T-helper 22 cell (primary cell): ENCODE data around the gene ALKBH7.
A peak's percentile ranks its signal among the peaks of the same experiment; 100 is the strongest.
"Not testable (repeated sequence)": the region's sequence is repeated elsewhere in the genome, so short reads cannot be mapped to it uniquely, and the experiment has no call there.

Source experiments
- DNase-seq: peaks from one replicate; pipeline ENCODE4 v3.0.0-alpha.2; 2020; ENCODE audit warnings: low read depth

The ALKBH7 gene, protein sequence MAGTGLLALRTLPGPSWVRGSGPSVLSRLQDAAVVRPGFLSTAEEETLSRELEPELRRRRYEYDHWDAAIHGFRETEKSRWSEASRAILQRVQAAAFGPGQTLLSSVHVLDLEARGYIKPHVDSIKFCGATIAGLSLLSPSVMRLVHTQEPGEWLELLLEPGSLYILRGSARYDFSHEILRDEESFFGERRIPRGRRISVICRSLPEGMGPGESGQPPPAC

DNA sequence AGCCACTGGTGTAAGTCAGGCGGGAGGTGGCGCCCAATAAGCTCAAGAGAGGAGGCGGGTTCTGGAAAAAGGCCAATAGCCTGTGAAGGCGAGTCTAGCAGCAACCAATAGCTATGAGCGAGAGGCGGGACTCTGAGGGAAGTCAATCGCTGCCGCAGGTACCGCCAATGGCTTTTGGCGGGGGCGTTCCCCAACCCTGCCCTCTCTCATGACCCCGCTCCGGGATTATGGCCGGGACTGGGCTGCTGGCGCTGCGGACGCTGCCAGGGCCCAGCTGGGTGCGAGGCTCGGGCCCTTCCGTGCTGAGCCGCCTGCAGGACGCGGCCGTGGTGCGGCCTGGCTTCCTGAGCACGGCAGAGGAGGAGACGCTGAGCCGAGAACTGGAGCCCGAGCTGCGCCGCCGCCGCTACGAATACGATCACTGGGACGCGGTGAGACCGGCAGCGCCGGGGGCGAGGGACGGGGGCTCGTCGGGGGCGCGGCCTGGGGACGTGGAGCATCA is at the start of gene ALKBH7:
Gene ALKBH7, plus strand, starts transcription at position 201 of the 502 bp plus-strand sequence. Its CDS starts 27 bp downstream, at position 228.
- peak; percentile 97 for DNase-seq

DNA sequence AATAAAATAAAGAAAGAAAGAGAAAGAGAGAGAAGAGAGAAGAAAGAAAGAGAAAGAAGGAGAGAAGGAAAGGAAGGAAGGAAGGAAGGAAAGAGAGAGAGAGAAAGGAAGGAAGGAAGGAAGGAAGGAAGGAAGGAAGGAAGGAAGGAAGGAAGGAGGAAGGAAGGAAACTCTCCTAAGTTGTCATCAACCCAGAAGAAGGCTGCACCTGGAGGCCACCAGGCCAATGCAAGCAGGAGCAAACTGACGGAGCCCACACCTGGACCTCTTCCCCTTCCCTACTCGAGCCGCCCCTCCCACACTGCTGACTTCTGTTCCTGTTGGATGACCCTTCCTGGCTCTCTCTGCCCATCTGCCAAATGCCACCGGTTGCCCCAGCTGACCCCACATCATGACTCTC is 47.8 kb upstream of the ALKBH7 start:
- DNase-seq, result no peak

DNA sequence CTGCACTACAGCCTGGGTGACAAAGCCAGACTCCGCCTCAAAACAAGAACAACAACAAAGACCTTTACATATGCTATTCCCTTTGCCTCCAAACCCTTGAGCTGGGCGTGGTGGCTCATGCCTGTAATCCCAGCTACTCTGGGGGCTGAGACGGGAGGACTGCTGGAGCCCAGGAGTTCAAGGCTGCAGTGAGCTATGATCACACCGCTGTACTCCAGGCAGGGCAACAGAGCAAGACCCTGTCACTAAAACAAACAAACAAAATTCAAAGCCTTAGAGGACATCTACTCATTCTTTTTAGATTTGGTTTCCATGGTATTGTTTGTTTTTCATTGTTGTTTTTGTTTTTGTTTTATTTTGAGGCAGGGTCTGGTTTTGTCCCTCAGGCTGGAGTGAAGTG is 47.0 kb upstream of the ALKBH7 start:
- no peak for DNase-seq

DNA sequence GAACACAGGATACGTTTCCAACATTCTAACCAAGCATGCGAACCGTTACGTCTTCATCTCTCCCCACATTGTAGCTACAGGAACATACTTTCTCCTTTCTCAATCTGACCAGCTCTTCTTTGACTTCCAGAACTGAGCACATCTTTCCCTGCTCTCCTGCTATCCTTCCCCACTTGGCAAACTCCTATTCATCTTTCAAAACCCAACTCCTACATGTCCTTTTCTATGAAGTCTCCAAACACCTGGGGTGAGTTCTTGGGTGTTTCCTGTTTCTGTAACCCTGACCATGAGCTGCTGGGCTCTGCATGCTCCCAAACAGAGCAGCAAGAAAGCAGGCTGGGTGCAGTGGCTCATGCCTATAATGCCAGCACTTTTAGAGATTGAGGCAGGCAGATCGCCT is 45.8 kb upstream of the ALKBH7 start:
- no peak for DNase-seq

DNA sequence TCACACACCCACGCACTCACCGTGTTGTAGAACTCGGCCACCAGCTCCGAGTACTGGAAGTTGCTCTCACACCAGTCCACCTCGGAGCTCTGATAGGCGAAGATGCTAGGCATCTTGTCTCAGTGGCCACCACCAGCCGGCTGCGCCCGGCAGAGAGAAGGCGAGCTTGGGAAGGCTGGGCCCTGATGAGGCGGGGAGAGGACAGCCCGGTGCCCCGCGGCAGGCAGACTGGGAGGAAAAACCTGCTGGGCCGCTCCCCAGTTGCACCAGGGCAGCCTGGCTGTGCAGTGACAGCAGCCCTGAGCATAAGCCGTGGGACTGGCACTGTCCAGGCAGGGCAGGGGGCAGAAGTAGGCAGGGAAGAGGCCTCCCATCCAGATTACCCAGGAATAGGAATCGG is 39.2 kb upstream of the ALKBH7 start, which contains the start of gene ACER1:
Gene ACER1, minus strand, starts transcription at position 174 of the 400 bp plus-strand sequence. Its CDS starts 61 bp downstream, at position 113.
- DNase-seq, result no peak

DNA sequence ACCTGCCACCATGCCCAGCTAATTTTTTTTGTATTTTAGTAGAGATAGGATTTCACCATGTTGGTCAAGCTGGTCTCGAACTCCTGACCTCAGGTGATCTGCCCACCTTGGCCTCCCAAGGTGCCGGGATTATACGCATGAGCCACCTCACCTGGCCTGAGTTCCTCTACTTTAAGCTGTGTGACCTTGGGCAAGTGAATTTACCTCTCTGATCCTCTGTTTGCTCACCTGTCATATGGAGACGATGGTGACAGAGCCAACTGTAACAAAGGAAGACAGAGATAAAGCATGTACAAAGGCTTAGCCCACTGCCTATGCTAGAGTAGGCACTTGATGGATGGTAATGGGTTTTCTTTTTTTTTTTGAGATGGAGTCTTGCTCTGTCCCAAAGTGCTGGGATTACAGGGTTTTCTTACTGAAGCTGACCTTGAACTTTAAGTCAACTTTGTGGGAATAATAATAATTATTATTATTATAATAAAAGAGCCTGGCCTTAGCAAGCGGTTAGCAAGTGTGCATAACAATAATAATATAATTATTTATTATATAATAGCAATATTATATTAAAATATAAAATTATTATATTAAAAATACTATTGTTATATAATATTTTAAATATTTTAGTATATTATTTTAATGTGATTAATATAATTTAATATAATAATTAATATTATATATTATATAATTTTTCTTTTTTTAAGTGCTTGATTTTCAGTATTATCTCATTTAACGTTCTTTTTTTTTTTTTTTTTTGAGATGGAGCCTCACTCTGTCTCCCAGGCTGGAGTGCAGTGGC is 37.9 kb upstream of the ALKBH7 start:
- no peak for DNase-seq

DNA sequence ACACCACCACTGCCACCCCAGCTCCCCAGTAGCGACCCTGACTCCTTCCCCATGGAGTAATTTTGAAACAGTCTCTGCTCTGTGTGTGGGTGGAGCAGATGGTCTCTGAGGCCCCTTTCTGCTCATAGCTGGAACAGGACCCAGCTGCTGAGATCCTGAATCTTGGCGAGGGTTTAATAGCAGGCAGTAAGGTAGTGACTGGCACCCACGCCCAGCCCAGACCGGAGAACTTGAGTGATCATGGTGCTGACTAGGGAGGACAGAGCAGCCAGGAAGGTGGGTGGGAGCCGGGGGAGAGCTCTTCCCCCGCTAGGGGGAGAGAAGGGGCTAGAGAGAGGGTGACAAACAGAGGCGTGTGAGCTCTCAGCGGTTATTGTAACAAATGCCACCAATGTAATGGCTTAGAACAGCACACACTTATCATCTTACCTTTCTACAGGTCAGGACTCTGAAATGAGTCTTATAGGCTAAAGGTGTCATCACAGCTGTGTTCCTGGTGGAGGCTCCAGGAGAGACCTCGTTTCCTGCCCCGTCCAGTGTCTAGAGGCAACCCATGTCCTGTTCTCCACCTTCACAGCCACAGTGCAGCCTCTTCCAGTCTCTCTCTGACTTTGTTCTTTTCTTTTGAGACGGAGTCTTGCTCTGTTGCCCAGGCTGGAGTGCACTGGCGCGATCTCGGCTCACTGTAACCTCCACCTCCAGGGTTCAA is 31.9 kb upstream of the ALKBH7 start:
- DNase-seq, result no peak

DNA sequence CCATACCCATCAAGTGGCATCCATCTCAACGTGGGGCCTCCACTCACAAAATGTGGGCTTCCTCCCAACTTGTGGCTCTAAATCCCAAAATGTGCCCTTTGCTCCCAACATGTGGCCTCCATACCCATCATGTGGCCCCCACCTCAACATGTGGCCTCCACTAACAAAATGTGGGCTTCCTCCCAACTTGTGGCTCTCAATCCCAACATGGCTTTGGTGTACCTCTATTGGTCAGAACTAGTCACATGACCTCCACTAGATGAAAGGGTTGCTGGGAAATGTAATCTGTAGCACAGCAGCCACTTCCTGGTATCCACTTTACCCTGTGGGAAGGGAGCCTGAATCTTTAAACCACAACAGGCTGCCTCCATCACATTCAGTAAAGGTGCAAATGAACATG is 29.1 kb upstream of the ALKBH7 start:
- no peak for DNase-seq

DNA sequence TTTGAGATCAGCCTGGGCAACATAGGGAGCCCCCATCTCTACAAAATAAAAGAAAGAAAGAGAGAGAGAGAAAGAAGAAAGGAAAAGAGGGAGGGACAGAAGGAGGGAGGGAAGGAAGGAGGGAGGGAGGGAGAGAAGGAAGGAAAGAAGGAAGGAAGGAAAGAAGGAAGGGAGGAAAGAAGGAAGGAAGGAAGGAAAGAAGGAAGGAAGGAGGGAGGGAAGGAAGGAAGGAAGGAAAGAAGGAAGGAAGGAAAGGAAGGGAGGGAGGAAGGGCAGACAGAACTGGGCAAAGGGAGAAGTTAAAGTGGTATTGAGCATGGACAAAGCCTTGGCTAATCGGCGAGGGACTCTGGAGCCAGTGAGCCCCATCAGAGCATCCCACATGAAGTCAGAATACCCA is 23.3 kb upstream of the ALKBH7 start:
- not testable (repeated sequence) for DNase-seq

DNA sequence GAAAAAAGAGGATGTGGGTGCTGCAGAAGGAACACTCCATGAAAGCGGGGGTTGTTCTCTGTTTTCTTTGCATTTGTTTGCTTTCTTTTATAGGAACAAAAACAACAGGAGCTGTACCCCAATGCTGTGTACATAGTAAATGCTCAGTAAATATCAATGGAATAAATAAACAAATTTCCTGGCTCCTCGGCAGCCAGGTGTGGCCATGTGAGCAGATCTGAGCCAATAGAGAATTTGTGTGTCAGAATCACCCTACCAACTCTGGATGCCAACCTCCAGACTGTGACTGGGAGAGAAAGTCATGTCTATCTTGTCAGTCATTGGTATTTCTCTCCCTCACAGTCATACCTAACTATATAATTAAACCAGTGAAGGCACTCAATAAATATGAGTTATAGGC is 21.9 kb upstream of the ALKBH7 start:
- DNase-seq, result no peak

DNA sequence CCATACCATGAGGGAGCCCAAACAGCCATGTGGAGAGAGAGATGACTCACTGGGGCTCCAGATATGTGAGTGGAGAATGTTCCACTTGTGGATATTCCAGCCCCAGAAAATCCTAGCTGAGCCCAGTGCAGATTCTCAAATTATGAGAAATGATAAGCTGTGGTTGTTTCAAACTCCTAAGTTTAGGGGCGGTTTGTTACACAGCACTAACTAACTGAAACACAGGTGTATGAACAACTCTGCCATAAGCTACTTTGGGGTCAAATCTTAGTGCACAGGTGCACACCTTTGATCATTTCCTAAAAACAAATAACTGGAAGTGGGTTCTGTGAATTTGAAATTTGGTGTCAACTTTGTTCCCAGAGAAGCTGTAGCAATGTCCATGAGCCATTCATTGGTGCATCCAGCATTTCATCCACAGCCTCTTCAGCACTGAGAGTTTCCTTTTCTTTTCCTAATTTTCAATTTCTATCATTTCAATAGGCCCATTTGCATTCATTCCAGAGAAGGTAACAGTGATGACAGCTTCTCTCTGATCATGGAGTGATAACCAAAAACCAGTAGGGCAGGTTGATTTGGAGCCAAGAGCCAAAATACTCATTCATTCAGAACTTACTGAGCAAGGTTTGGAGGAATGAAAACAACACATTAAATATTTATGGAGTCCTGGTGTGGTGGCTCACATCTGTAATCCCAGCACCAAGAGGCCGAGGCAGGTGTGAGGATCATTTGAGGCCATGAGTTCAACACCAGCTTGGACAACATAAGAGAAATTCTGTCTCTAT is 20.0 kb upstream of the ALKBH7 start:
- DNase-seq, result no peak

DNA sequence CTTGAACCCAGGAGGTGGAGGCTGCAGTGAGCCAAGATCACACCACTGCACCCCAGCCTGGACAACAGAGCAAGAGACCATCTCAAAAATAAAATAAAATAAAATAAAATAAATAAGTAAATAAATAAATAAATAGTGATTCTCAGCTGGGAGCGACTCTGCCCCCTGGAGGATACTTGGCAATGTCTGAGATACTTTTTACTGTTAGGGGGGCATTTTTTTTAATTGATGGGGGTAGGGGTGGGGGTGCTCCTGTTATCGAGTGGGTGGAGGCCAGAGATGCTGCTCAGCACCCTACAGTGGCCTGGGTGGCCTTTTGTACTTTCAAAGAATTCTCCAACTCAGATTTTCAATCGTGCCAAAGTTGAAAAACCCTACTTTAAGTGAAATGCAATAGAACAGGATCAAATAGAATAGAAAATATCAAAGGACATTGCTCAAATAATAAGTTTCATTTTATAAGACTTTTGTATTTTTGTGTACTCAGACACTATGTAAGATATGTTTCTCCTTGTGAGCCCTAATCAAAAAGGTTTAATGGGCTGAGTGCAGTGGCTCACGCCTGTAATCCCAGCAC is 18.4 kb upstream of the ALKBH7 start:
- DNase-seq, result no peak

DNA sequence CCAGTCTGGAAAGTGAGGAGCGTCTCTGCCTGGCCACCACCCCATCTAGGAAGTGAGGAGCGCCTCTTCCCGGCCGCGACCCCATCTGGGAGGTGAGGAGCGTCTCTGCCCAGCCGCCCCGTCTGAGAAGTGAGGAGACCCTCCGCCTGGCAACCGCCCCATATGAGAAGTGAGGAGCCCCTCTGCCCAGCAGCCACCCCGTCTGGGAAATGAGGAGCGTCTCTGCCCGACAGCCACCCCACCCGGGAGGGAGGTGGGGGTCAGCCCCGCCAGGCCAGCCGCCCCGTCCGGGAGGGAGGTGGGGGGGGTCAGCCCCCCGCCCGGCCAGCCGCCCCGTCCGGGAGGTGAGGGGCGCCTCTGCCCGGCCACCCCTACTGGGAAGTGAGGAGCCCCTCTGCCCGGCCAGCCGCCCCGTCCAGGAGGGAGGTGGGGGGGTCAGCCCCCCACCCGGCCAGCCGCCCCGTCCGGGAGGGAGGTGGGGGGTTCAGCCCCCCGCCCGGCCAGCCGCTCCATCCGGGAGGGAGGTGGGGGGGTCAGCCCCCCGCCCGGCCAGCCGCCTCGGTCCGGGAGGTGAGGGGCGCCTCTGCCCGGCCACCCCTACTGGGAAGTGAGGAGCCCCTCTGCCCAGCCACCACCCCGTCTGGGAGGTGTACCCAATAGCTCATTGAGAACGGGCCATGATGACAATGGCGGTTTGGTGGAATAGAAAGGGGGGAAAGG is 17.1 kb upstream of the ALKBH7 start:
- not testable (repeated sequence) for DNase-seq

DNA sequence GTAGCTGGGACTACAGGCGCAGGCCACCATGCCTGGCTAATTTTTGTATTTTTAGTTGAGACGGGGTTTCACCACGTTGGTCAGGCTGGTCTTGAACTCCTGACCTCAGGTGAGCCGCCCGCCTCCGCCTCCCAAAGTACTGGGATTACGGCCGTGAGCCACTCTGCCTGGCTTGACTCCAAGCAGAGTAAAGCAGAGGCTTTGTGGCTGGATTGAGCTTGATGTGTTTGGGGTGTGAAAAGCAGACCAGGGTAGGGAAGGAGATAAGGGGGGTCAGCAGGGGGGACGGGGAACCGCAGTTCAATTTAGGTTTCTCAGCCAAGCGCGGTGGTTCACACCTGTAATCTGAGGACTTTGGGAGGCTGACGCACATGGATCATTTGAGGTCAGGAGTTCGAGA is 15.4 kb upstream of the ALKBH7 start:
- DNase-seq, result no peak

DNA sequence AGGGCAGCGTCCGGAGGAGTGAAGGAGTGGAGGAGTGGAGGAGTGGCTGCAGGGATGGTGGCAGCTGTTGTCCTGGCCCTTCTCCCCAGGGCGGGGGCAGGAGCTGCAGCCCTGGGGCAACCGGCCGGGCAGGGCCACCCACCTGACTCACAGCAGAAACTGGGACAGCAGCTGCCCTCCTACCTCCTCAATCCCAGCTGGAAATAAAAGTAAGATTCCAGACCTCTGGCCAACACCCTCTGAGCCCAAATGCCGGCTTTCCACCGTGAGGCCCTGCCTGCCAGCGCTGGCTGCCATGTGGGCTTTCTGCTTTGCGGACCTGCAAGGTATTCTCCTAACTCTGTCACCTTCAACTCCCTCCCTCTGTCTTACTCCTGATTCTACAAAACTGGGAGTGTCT is 14.6 kb upstream of the ALKBH7 start:
- DNase-seq, result no peak

DNA sequence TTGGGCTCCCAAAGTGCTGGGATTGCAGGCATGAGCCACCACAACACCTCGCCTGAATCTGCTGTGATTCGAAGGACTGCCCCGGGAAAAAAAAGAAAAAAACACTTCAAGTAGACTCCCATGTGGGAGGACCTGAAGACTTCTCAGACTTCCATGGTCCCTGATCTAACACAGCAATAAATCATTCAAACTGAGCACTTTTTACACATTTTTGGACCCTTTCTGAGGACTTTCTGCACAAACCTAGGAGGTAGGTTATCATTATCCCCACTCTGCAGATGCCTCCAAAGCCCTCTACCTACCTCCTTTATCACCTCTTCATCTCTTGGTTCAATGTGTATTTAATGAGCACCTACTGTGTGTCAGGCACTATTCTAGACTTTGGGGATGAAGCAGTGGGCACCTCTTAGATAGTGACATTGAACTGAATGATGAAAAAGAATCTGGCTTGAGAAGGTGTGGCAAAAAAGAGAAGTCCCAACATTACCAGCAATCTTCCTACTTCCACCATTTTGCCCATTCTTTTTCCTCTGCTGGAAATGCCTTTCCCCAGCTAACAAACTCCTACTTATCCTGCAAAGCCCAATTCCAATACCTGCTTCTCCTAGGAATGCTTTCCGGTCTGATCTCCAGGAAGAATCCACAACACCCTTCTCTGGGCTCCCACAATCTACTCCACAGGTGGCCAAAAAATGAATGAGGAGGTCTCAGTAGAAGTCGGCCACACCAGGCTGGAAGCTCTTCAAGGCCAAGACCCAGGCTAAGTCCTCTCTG is 12.8 kb upstream of the ALKBH7 start:
- DNase-seq, result no peak

DNA sequence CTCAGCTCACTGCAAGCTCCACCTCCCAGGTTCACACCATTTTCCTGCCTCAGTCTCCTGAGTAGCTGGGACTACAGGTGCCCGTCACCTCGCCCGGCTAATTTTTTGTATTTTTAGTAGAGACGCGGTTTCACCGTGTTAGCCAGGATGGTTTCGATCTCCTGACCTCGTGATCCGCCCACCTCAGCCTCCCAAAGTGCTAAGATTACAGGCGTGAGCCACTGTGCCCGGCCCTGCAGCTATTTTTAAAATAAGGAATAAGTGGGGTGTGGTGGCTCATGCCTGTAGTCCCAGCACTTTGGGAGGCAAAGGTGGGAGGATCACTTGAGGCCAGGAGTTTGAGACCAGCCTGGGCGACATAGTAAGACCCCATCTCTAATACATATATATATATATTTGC is 12.1 kb upstream of the ALKBH7 start:
- DNase-seq, result not testable (repeated sequence)

DNA sequence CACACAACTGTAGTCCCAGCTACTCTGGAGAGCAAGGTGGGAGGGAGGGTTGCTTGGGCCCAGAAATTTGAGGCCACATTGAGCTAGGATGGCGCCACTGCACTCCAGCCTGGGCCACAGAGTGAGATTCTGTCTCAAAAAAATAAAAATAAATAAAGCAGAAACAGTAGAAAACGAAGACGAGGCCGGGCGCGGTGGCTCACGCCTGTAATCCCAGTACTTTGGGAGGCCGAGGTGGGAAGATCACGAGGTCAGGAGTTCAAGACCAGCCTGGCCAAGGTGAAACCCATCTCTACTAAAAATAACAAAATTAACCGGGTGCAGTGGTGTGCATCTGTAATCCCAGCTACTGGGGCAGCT is 11.8 kb upstream of the ALKBH7 start:
- DNase-seq, result not testable (repeated sequence)

DNA sequence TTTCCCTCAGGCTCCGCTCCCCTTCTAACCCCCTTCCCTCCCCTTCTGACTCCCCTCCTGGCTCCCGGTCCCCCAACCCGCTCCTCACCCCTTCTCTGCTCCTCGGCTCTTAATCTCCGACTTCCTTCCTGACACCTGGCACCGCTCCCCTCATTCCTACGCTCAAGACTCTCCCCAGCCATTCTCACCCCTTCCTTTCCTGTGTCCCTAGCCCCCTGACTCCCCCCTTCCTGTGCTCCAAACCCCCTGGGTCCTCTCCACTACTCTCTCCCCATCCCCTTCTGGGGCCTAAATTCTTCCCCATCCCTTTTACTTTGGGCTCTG is 10.6 kb upstream of the ALKBH7 start:
- no peak for DNase-seq

DNA sequence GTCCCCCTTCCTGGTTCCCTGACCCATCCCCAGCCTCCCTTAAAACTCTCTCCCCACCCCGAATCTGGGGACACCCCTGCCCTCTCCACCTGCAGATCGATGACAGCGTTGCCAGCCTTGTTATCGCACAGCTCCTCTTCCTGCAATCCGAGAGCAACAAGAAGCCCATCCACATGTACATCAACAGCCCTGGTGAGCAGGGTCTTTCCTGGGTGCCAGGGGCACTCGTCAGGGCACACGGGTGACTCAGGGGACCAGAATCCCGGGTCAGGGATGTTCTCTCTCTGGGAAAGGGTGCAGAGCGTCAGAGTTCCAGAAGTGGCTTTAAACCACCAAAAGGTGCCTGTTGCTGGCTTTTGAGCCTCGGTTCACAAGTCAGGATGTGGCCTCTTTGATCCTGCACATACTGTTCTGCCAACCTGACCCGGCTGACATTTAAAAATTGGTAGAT is 10.2 kb upstream of the ALKBH7 start:
- peak; percentile 33 for DNase-seq
